GM12892 (cell line): Measurements from ENCODE around the gene CFAP97.

Experiments
- POLR2A ChIP-seq: IDR thresholded peaks from 2 replicates; pipeline ENCODE4 v1.6.1; 2011; ENCODE audit warnings: low read depth, low read length, control low read depth
- POLR2AphosphoS5 ChIP-seq: IDR thresholded peaks from 2 replicates; pipeline ENCODE4 v1.6.1; 2011; ENCODE audit warnings: low read depth, low read length, control low read depth
- TAF1 ChIP-seq: IDR thresholded peaks from 2 replicates; pipeline ENCODE4 v1.6.1; 2011; ENCODE audit warnings: low read depth, mild to moderate bottlenecking, control low read depth, low read length, borderline replicate concordance

GRCh38 chr4:185128272-185129119 is 75.3 kb downstream of the CFAP97 start:
- TF ChIP-seq POLR2A, result no peak
- TF ChIP-seq POLR2AphosphoS5, result no peak
- no peak for TF ChIP-seq TAF1
